Spleen (tissue), 11 donors: Measurements from ENCODE around the gene ZNF611. TPM values are rescaled to one million over a fixed set of nuclear protein-coding genes. Genes with fewer than 3 reads are reported as not detected.
"Not testable (repeated sequence)": the region's sequence is repeated elsewhere in the genome, so short reads cannot be mapped to it uniquely, and the experiment has no call there.

Experiments
- DNase-seq: peaks from one replicate; pipeline ENCODE4 v3.0.0-alpha.2; 2020
- H3K27ac ChIP-seq, 8 donors: fragments of 200-600 bp; sonication (generic) in 7 of 8; 1 replicate in 4 of 8; 2 replicates in 4 of 8; pipeline versions ENCODE4 v1.5.0 to v1.8.0; 2016 to 2021; ENCODE audit warnings: inconsistent platforms in 4 of 8, mild to moderate bottlenecking in 4 of 8, moderate library complexity in 1 of 8
- H3K27me3 ChIP-seq, 7 donors: fragments of 200-600 bp; sonication (generic) in 6 of 7; replicated peaks in 1 of 7; 1 replicate in 4 of 7; 2 replicates in 3 of 7; pipeline versions ENCODE4 v1.5.0 to v1.8.0; 2016 to 2021; ENCODE audit warnings: inconsistent platforms in 3 of 7, mild to moderate bottlenecking in 1 of 7
- H3K36me3 ChIP-seq, 6 donors: fragments of 200-600 bp; sonication (generic) in 5 of 6; 1 replicate in 4 of 6; 2 replicates in 2 of 6; pipeline versions ENCODE4 v1.5.0 to v1.8.0; 2016 to 2021; ENCODE audit warnings: inconsistent platforms in 2 of 6
- H3K4me1 ChIP-seq, 6 donors: fragments of 200-600 bp; sonication (generic) in 5 of 6; 1 replicate in 3 of 6; 2 replicates in 3 of 6; pipeline versions ENCODE4 v1.5.0 to v1.8.0; 2016 to 2021; ENCODE audit warnings: inconsistent platforms in 3 of 6
- H3K4me3 ChIP-seq, 8 donors: fragments of 200-600 bp; sonication (generic) in 7 of 8; 1 replicate in 4 of 8; 2 replicates in 4 of 8; pipeline versions ENCODE4 v1.5.0 to v1.8.0; 2016 to 2021; ENCODE audit warnings: inconsistent platforms in 4 of 8, mild to moderate bottlenecking in 4 of 8, moderate library complexity in 2 of 8
- H3K9me3 ChIP-seq, 8 donors: fragments of 200-600 bp; sonication (generic) in 7 of 8; 1 replicate in 4 of 8; 2 replicates in 4 of 8; pipeline versions ENCODE4 v1.5.0 to v1.8.0; 2016 to 2021; ENCODE audit warnings: inconsistent platforms in 4 of 8
- CTCF ChIP-seq, 11 experiments: fragments of 200-600 bp in 7 of 11; fragments of 450-650 bp in 4 of 11; sonication (generic) in 4 of 11; IDR thresholded peaks in 8 of 11; conservative IDR thresholded peaks in 3 of 11; 1 replicate in 7 of 11; 2 replicates in 4 of 11; pipeline versions ENCODE4 v1.4.0 to v1.8.0; 2016 to 2021; ENCODE audit warnings: antibody characterized with exemption in 11 of 11, inconsistent platforms in 4 of 11, mild to moderate bottlenecking in 1 of 11
- POLR2A ChIP-seq, 3 donors: fragments of 450-650 bp; IDR thresholded peaks; one replicate each; pipeline ENCODE4 v1.5.1; 2017; ENCODE audit warnings: antibody characterized with exemption in 3 of 3, mild to moderate bottlenecking in 1 of 3
- POLR2AphosphoS5 ChIP-seq, 3 donors: sonication (generic); formaldehyde crosslinking; IDR thresholded peaks; one replicate each; pipeline ENCODE4 v1.5.1; 2017; ENCODE audit warnings: antibody characterized with exemption in 3 of 3
- WGBS, 5 donors: extraction: QIAGEN DNeasy Blood & Tissue Kit in 3 of 5; methylation state at CpG; one replicate each; pipeline versions ENCODE4 v1.1.5 to v1.1.7; 2013 to 2018; 5-methylcytosine and 5-hydroxymethylcytosine counted together
- intact Hi-C: fragments of 100-400 bp; cut with DNase I; formaldehyde crosslinking; loops from one replicate; pipeline ENCODE4 v1.15.0; 2023; ENCODE audit warnings: low total_unique reads
- polyA plus RNA-seq, 3 donors: library from polyadenylated mRNA; stranded (reverse); fragments of 200-250 nt; gene quantifications; one replicate each; pipeline ENCODE4 v1.2.1, GENCODE V29; 2013
- total RNA-seq, 7 donors: library from RNA; depleted of rRNA in 3 of 7; stranded (reverse); fragments of >200 nt in 3 of 7; fragmentation: NEBNext Ultra II Directional in 4 of 7; extraction: Animal tissue kit (Norgen Biotek cat#: 25700) in 4 of 7; gene quantifications; one replicate each; pipeline versions ENCODE4 v1.1.0 to v1.2.1, GENCODE V29; 2016 to 2021
- donor health status: healthy with polysubstance abuse.
- donor health status: DM: no; HTN: no; CAD: no; lungs with moderate emphysema.
- donor health status: DM: no; HTN: no; CAD: no.
- donor health status: Bipolar disorder and iron deficiency.
- donor health status: healthy.
- donor health status: DM: no; HTN: no; CAD: no.
- donor health status: DM: yes; HTN: yes; CAD: no.

The ZNF611 gene
- total and polyA plus RNA-seq, 10 donors, result 2.6 to 32.5 (median 24.0) TPM

GRCh38 chr19:52748336-52748950 is 13.6 kb upstream of the ZNF611 start:
- WGBS, 5 donors, result 31 to 44% (median 35%) methylated on average over 8 of the region's 8 CpGs
- H3K27me3 ChIP-seq, result no peaks in the 10 kb centered on the region
- TF ChIP-seq POLR2A (IDR thresholded peaks at IDR 0.05) (no peak), POLR2AphosphoS5 (IDR thresholded peaks at IDR 0.05) (no peak), CTCF (IDR thresholded peaks at IDR 0.05 in 8 of 11, conservative IDR thresholded peaks at IDR 0.05 in 3 of 11) (peak; percentile 13 to 77 (median 48))
- H3K4me3 ChIP-seq, result no peak overlapping the region
- H3K9me3 ChIP-seq, result no peaks in the 10 kb centered on the region
- no peaks in the 10 kb centered on the region for H3K36me3 ChIP-seq
- no peak for DNase-seq
- peaks cover 0 to 8% (median 0%) of the 10 kb centered on the region in 6 donors for H3K4me1 ChIP-seq
- H3K27ac ChIP-seq, result no peak overlapping the region
- intact Hi-C loops, result loop anchor here (10.0 kb wide), 1 partner anchor 504 kb away; no protein-coding TSS in a partner anchor

- 63 to 76% (median 69%) methylated on average over 10 of the region's 10 CpGs for WGBS, 5 donors
- H3K27me3 ChIP-seq, H3K27ac ChIP-seq, DNase-seq, H3K36me3 ChIP-seq, H3K4me3 ChIP-seq, H3K4me1 ChIP-seq, H3K9me3 ChIP-seq: not testable (repeated sequence)
- intact Hi-C loops, result loop anchor here (10.0 kb wide), 1 partner anchor 501 kb away; no protein-coding TSS in a partner anchor
Observed at GRCh38 chr19:52745919-52746318, 11.1 kb upstream of the ZNF611 start.

GRCh38 chr19:52743091-52743490 is 8.2 kb upstream of the ZNF611 start:
- Histone ChIP-seq H3K9me3 (no peaks in the 10 kb centered on the region), H3K27ac (no peak overlapping the region), H3K4me1 (peaks cover 0 to under 1% (median 0%) of the 10 kb centered on the region in 6 donors), H3K27me3 (no peaks in the 10 kb centered on the region), H3K4me3 (no peak overlapping the region), H3K36me3 (no peaks in the 10 kb centered on the region)
- WGBS, 5 donors, result 84 to 97% (median 93%) methylated on average over 3 of the region's 3 CpGs
- no peak for TF ChIP-seq POLR2A (IDR thresholded peaks at IDR 0.05)
- TF ChIP-seq CTCF (IDR thresholded peaks at IDR 0.05 in 8 of 11, conservative IDR thresholded peaks at IDR 0.05 in 3 of 11), result no peak
- TF ChIP-seq POLR2AphosphoS5 (IDR thresholded peaks at IDR 0.05), result no peak
- intact Hi-C loops, result loop anchor here (10.0 kb wide), 1 partner anchor 498 kb away; no protein-coding TSS in a partner anchor
- no peak for DNase-seq

- TF ChIP-seq POLR2AphosphoS5 (IDR thresholded peaks at IDR 0.05), result no peak
- TF ChIP-seq POLR2A (IDR thresholded peaks at IDR 0.05), result no peak
- no peak for TF ChIP-seq CTCF (IDR thresholded peaks at IDR 0.05 in 8 of 11, conservative IDR thresholded peaks at IDR 0.05 in 3 of 11)
Observed at GRCh38 chr19:52742516-52742915, 7.7 kb upstream of the ZNF611 start.

More at GRCh38 chr19:52742516-52742915, 7.7 kb upstream of the ZNF611 start:
- DNase-seq, result no peak
- intact Hi-C loops, result loop anchor here (10.0 kb wide), 1 partner anchor 498 kb away; no protein-coding TSS in a partner anchor
- H3K27ac ChIP-seq, result no peak overlapping the region
- H3K4me1 ChIP-seq, result no peaks in the 10 kb centered on the region
- H3K4me3 ChIP-seq, result no peak overlapping the region
- no peaks in the 10 kb centered on the region for H3K9me3 ChIP-seq
- H3K27me3 ChIP-seq, result no peaks in the 10 kb centered on the region
- 29 to 33% (median 31%) methylated on average over 3 of the region's 3 CpGs for WGBS, 5 donors
- no peaks in the 10 kb centered on the region for H3K36me3 ChIP-seq
